Measurements from ENCODE around the gene SMCO4. TPM values are rescaled to one million over a fixed set of nuclear protein-coding genes. Genes with fewer than 3 reads are reported as not detected.
"Not testable (repeated sequence)": the region's sequence is repeated elsewhere in the genome, so short reads cannot be mapped to it uniquely, and the experiment has no call there.

The SMCO4 gene
- polyA plus RNA-seq, 1 donor: 47.9 TPM

GRCh38 chr11:93541884-93542810 is 1.0 kb downstream of the SMCO4 start:
- H3K9me3 ChIP-seq (ENCODE audit: control insufficient read depth, low read depth, low read length): no peaks in the 10 kb centered on the region
- H3K4me3 ChIP-seq (ENCODE audit: low read length): peak overlapping the region; percentile 70
- DNase-seq: peak in 1 of 2 donors; percentile 78
- no peaks in the 10 kb centered on the region for H3K27me3 ChIP-seq (ENCODE audit: control insufficient read depth, insufficient read depth, low read length)
- peak overlapping the region; percentile 55 for H3K27ac ChIP-seq (ENCODE audit: low read length)
- H3K4me1 ChIP-seq (ENCODE audit: control insufficient read depth, insufficient read depth, low read length): peaks cover 12% of the 10 kb centered on the region
- no CpG with 5 or more reads among the region's 29 CpGs for WGBS (ENCODE audit: insufficient coverage, low lambda C conversion rate)
- no peaks in the 10 kb centered on the region for H3K36me3 ChIP-seq (ENCODE audit: control insufficient read depth, insufficient read depth, low read length)

GRCh38 chr11:93540896-93541553 is 2.2 kb downstream of the SMCO4 start:
- WGBS (ENCODE audit: insufficient coverage, low lambda C conversion rate): no CpG with 5 or more reads among the region's 1 CpG
- Histone ChIP-seq H3K9me3 (ENCODE audit: control insufficient read depth, low read depth, low read length) (no peaks in the 10 kb centered on the region), H3K4me3 (ENCODE audit: low read length) (no peak overlapping the region), H3K27me3 (ENCODE audit: control insufficient read depth, insufficient read depth, low read length) (no peaks in the 10 kb centered on the region), H3K27ac (ENCODE audit: low read length) (no peak overlapping the region), H3K4me1 (ENCODE audit: control insufficient read depth, insufficient read depth, low read length) (peaks cover 12% of the 10 kb centered on the region), H3K36me3 (ENCODE audit: control insufficient read depth, insufficient read depth, low read length) (no peaks in the 10 kb centered on the region)
- DNase-seq: no peak

- WGBS (ENCODE audit: insufficient coverage, low lambda C conversion rate): 93% methylated on average over 3 of the region's 4 CpGs
- Histone ChIP-seq H3K4me1 (ENCODE audit: control insufficient read depth, insufficient read depth, low read length) (peaks cover 12% of the 10 kb centered on the region), H3K27me3 (ENCODE audit: control insufficient read depth, insufficient read depth, low read length) (no peaks in the 10 kb centered on the region), H3K9me3 (ENCODE audit: control insufficient read depth, low read depth, low read length) (no peaks in the 10 kb centered on the region), H3K4me3 (ENCODE audit: low read length) (no peak overlapping the region), H3K36me3 (ENCODE audit: control insufficient read depth, insufficient read depth, low read length) (no peaks in the 10 kb centered on the region), H3K27ac (ENCODE audit: low read length) (no peak overlapping the region)
- DNase-seq: no peak
Observed at GRCh38 chr11:93540337-93540736, 2.9 kb downstream of the SMCO4 start.

GRCh38 chr11:93537767-93538261 is 5.4 kb downstream of the SMCO4 start:
- peaks cover 5% of the 10 kb centered on the region for H3K4me1 ChIP-seq (ENCODE audit: control insufficient read depth, insufficient read depth, low read length)
- H3K36me3 ChIP-seq (ENCODE audit: control insufficient read depth, insufficient read depth, low read length): no peaks in the 10 kb centered on the region
- WGBS (ENCODE audit: insufficient coverage, low lambda C conversion rate): no CpG with 5 or more reads among the region's 14 CpGs
- no peak for DNase-seq
- H3K27ac ChIP-seq (ENCODE audit: low read length): no peak overlapping the region
- no peak overlapping the region for H3K4me3 ChIP-seq (ENCODE audit: low read length)
- no peaks in the 10 kb centered on the region for H3K9me3 ChIP-seq (ENCODE audit: control insufficient read depth, low read depth, low read length)
- no peaks in the 10 kb centered on the region for H3K27me3 ChIP-seq (ENCODE audit: control insufficient read depth, insufficient read depth, low read length)

GRCh38 chr11:93537049-93537448 is 6.1 kb downstream of the SMCO4 start:
- no CpG with 5 or more reads among the region's 5 CpGs for WGBS (ENCODE audit: insufficient coverage, low lambda C conversion rate)

GRCh38 chr11:93536101-93536861 is 6.9 kb downstream of the SMCO4 start:
- H3K27ac ChIP-seq (ENCODE audit: low read length): no peak overlapping the region
- H3K27me3 ChIP-seq (ENCODE audit: control insufficient read depth, insufficient read depth, low read length): no peaks in the 10 kb centered on the region
- no peaks in the 10 kb centered on the region for H3K36me3 ChIP-seq (ENCODE audit: control insufficient read depth, insufficient read depth, low read length)
- 67% methylated on average over 1 of the region's 2 CpGs for whole genome bisulfite sequencing (ENCODE audit: insufficient coverage, low lambda C conversion rate)
- H3K9me3 ChIP-seq (ENCODE audit: control insufficient read depth, low read depth, low read length): no peaks in the 10 kb centered on the region
- no peaks in the 10 kb centered on the region for H3K4me1 ChIP-seq (ENCODE audit: control insufficient read depth, insufficient read depth, low read length)
- no peak overlapping the region for H3K4me3 ChIP-seq (ENCODE audit: low read length)
- no peak for DNase-seq

More at GRCh38 chr11:93537049-93537448, 6.1 kb downstream of the SMCO4 start:
- no peaks in the 10 kb centered on the region for H3K9me3 ChIP-seq (ENCODE audit: control insufficient read depth, low read depth, low read length)
- no peak overlapping the region for H3K4me3 ChIP-seq (ENCODE audit: low read length)
- DNase-seq: no peak
- H3K36me3 ChIP-seq (ENCODE audit: control insufficient read depth, insufficient read depth, low read length): no peaks in the 10 kb centered on the region
- H3K4me1 ChIP-seq (ENCODE audit: control insufficient read depth, insufficient read depth, low read length): peaks cover 4% of the 10 kb centered on the region
- no peaks in the 10 kb centered on the region for H3K27me3 ChIP-seq (ENCODE audit: control insufficient read depth, insufficient read depth, low read length)
- H3K27ac ChIP-seq (ENCODE audit: low read length): no peak overlapping the region

- not testable (repeated sequence) for H3K9me3 ChIP-seq (ENCODE audit: control insufficient read depth, low read depth, low read length); H3K27ac ChIP-seq (ENCODE audit: low read length); H3K36me3 ChIP-seq (ENCODE audit: control insufficient read depth, insufficient read depth, low read length); H3K4me1 ChIP-seq (ENCODE audit: control insufficient read depth, insufficient read depth, low read length); DNase-seq; H3K27me3 ChIP-seq (ENCODE audit: control insufficient read depth, insufficient read depth, low read length); H3K4me3 ChIP-seq (ENCODE audit: low read length)
- WGBS (ENCODE audit: insufficient coverage, low lambda C conversion rate): 88% methylated on average over 1 of the region's 2 CpGs
Observed at GRCh38 chr11:93535578-93535977, 7.6 kb downstream of the SMCO4 start.

- H3K36me3 ChIP-seq (ENCODE audit: control insufficient read depth, insufficient read depth, low read length): no peaks in the 10 kb centered on the region
- DNase-seq: no peak
- H3K4me3 ChIP-seq (ENCODE audit: low read length): no peak overlapping the region
- no peaks in the 10 kb centered on the region for H3K27me3 ChIP-seq (ENCODE audit: control insufficient read depth, insufficient read depth, low read length)
- no peak overlapping the region for H3K27ac ChIP-seq (ENCODE audit: low read length)
- WGBS (ENCODE audit: insufficient coverage, low lambda C conversion rate): no CpG with 5 or more reads among the region's 5 CpGs
- H3K4me1 ChIP-seq (ENCODE audit: control insufficient read depth, insufficient read depth, low read length): peaks cover 3% of the 10 kb centered on the region
- H3K9me3 ChIP-seq (ENCODE audit: control insufficient read depth, low read depth, low read length): no peaks in the 10 kb centered on the region
Observed at GRCh38 chr11:93532806-93533205, 10.4 kb downstream of the SMCO4 start.

- H3K4me3 ChIP-seq (ENCODE audit: low read length): no peak overlapping the region
- no peak overlapping the region for H3K27ac ChIP-seq (ENCODE audit: low read length)
- no peaks in the 10 kb centered on the region for H3K36me3 ChIP-seq (ENCODE audit: control insufficient read depth, insufficient read depth, low read length)
- DNase-seq: no peak
- H3K9me3 ChIP-seq (ENCODE audit: control insufficient read depth, low read depth, low read length): no peaks in the 10 kb centered on the region
- no peaks in the 10 kb centered on the region for H3K27me3 ChIP-seq (ENCODE audit: control insufficient read depth, insufficient read depth, low read length)
- WGBS (ENCODE audit: insufficient coverage, low lambda C conversion rate): no CpG with 5 or more reads among the region's 3 CpGs
- peaks cover 3% of the 10 kb centered on the region for H3K4me1 ChIP-seq (ENCODE audit: control insufficient read depth, insufficient read depth, low read length)
Observed at GRCh38 chr11:93532281-93532789, 10.9 kb downstream of the SMCO4 start.

- DNase-seq: no peak
- Histone ChIP-seq H3K9me3 (ENCODE audit: control insufficient read depth, low read depth, low read length) (no peaks in the 10 kb centered on the region), H3K4me3 (ENCODE audit: low read length) (no peak overlapping the region), H3K36me3 (ENCODE audit: control insufficient read depth, insufficient read depth, low read length) (no peaks in the 10 kb centered on the region), H3K27ac (ENCODE audit: low read length) (no peak overlapping the region), H3K4me1 (ENCODE audit: control insufficient read depth, insufficient read depth, low read length) (peaks cover 18% of the 10 kb centered on the region), H3K27me3 (ENCODE audit: control insufficient read depth, insufficient read depth, low read length) (no peaks in the 10 kb centered on the region)
- WGBS (ENCODE audit: insufficient coverage, low lambda C conversion rate): no CpG with 5 or more reads among the region's 1 CpG
Observed at GRCh38 chr11:93530468-93530826, 12.7 kb downstream of the SMCO4 start.

Data from large intestine (tissue), 3 donors.